HFF-Myc (cell line): ENCODE data around the gene JAKMIP2.

Source experiments
- DNase-seq: peaks from one replicate; pipeline ENCODE4 v3.0.0-alpha.2; 2011; ENCODE audit warnings: low read depth; ENCODE audit errors: extremely low read depth
- H3K4me3 ChIP-seq: replicated peaks from 2 replicates; pipeline ENCODE4 v1.5.1; 2011; ENCODE audit warnings: low read depth, mild to moderate bottlenecking, control low read depth, low read length
- TF ChIP-seq, protein P1 (sequence below): IDR thresholded peaks from 2 replicates; pipeline ENCODE4 v1.5.1; 2012; ENCODE audit warnings: mild to moderate bottlenecking, low read depth, low read length, control low read depth; ENCODE audit errors: missing control alignments

The JAKMIP2 gene

DNA sequence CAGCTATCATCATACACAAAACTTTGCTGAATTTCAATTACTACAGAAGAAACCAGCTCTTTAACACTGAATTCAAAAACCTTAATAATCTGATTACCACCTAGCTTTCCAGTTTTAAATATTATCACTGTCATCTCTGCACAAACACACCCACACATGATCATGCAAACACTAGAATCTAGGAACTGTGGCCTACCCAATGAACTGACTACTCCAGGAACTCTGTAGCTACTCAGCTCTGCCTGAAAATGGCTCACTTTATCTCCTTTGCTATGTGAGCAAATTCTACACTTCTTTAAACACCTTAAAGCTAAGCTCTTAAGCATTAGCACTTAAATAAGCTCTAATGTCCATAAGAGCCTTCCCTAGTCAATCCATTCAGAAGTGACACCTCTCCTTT, 149.4 kb downstream of the JAKMIP2 start:
- no peak overlapping the region for H3K4me3 ChIP-seq
- TF ChIP-seq, protein P1, sequence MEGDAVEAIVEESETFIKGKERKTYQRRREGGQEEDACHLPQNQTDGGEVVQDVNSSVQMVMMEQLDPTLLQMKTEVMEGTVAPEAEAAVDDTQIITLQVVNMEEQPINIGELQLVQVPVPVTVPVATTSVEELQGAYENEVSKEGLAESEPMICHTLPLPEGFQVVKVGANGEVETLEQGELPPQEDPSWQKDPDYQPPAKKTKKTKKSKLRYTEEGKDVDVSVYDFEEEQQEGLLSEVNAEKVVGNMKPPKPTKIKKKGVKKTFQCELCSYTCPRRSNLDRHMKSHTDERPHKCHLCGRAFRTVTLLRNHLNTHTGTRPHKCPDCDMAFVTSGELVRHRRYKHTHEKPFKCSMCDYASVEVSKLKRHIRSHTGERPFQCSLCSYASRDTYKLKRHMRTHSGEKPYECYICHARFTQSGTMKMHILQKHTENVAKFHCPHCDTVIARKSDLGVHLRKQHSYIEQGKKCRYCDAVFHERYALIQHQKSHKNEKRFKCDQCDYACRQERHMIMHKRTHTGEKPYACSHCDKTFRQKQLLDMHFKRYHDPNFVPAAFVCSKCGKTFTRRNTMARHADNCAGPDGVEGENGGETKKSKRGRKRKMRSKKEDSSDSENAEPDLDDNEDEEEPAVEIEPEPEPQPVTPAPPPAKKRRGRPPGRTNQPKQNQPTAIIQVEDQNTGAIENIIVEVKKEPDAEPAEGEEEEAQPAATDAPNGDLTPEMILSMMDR, result no peak
- no peak for DNase-seq

DNA sequence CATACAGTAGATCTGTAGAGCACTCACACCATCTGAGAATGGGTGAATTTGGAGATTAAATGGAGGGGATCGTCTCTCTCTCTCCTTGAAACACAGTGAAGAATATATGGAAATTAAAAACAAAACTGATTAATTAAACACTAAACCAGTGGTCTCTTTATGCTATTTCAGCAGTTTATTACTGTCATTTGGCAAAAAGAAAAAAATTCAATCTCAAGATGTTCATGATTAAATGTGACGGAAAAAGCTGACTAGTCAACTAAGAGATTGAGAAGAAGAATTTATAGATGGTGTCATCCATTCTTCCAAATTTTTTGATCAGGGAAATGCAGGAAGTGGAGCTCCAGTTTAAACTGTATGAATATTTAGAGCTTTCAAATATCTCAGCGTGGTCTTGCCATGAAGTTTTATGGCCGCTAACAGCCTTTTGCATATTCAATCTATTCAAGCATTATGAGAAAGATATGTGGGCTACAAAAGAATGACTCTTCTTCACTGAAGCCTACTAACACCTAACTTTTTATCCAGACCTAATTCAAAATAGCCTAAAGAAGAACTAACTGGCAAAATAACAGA, 151.0 kb downstream of the JAKMIP2 start:
- TF ChIP-seq, protein P1, result no peak
- DNase-seq, result no peak
- H3K4me3 ChIP-seq, result no peak overlapping the region

- no peak overlapping the region for H3K4me3 ChIP-seq
- DNase-seq, result no peak
- TF ChIP-seq, protein P1, result no peak
These were observed 153.3 kb downstream of the JAKMIP2 start for GRCh38 chr5:147629196-147629595.

DNA sequence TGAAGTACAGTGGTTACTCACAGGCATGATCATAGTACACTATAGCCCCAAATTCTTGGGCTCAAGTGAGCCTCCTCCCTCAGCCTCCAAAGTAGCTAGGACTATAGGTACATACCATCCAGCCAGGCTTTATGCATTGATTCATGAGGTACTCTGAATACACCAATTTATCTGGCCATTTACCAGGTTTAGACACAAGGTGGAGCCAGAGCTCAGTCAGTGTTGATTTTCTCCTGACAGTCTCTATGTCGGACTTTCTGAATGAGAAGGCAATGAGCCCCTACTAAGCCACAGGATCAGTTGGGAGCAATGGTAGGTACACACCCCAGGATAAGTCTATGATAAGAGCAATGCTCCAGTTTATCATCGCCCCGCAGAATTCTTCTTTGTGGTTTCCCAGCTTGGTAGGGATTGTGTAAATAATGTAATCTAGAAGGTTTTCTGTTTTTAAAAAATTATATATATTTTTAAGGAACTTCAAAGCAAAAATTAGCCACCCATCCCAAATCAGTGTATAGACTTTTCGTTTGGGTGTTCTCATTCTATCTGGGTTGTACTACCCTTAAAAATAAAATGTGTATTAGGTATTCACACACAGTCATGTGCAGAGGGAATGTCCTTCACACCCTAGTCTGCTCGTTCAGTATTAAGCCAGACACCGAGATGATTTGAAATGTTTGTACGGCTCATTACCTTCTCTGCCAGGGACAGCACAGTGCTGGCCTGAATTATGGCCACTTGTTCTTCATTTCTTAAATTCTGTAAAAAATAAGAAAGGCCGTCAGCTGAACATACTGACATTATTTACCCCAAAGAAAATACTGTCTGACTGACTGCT, 154.3 kb downstream of the JAKMIP2 start:
- TF ChIP-seq, protein P1, result peak; percentile 78
- DNase-seq, result peak; percentile 62
- H3K4me3 ChIP-seq, result no peak overlapping the region

DNA sequence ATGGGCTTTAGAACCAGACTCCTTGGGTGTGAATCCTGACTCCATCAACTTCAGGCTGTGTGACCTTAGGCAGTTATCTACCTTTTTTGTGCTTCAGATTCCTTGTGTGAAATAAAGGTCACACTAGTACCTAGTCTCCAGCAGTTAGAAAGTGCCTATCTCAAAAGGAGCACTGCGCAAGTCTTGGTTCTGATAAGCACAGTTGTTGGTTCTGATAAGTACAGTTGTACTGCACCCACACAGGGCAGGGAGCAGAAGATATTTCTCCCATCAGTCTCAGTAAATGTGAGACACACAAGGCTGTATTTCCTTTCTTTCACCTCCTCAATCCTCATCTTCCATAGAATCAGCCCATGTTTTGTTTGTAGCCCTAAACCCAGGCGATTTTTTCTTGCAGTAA, 156.1 kb downstream of the JAKMIP2 start:
- no peak for DNase-seq
- TF ChIP-seq, protein P1, result no peak
- no peak overlapping the region for H3K4me3 ChIP-seq

DNA sequence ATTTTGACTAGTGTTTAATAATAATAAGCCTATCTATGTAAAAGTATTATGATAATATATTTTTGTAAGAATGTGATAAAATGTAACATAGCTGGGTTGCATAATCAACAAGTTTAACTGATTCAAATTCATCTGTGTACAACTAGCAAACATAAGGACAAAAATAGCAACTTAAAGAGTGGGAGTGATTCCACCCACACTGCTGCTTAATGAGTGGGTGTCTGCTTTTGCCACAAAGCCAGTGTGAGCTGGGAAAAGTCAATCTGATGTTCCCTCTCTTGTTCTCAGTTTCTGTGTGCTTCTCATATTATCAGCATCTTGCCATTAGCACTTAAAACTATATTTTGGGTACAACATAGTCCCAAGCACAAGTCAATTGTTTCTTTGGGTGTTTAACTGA, 161.5 kb downstream of the JAKMIP2 start:
- DNase-seq, result no peak
- TF ChIP-seq, protein P1, result no peak
- no peak overlapping the region for H3K4me3 ChIP-seq
